ENCODE data around the gene RABGAP1L.

The RABGAP1L gene

DNA sequence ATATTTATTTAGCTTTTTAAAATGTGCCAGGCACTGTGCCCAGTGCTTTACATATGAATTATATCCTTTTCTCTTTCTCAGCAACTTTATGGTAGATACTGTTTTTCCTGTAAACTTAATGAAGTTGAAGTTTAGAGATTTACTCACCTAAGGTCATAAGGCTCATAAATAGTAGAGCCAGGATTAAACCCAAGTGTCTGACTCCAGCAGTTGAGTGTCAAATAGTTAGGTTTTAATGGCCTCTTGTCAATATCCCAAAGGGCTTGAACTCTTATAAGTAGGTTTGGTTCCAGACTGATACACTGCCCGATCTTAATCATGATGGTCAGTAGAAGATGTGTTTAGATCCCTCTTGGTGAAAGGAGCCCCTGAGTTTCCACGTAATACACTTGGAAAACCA is 37.8 kb downstream of the RABGAP1L start:
- DNase-seq (ENCODE audit: low read depth in 2 of 2), result no peak

DNA sequence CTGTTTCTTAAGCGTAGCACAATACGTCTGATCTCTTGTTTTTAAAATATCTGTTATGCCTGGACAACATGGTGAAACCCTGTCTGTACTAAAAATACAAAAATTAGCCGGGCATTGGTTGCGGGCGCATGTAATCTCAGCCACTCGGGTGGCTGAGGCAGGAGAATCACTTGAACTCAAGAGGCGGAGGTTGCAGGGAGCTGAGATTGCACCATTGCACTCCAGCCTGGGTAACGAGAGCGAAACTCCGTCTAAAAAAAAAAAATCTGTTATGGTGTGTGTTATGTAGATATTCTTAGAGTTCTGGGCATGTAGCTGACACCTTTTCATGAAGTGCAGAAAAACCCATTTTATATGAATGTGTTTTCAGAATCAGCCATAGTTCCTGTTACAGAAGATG is 38.2 kb downstream of the RABGAP1L start:
- DNase-seq (ENCODE audit: low read depth in 2 of 2), result no peak

DNA sequence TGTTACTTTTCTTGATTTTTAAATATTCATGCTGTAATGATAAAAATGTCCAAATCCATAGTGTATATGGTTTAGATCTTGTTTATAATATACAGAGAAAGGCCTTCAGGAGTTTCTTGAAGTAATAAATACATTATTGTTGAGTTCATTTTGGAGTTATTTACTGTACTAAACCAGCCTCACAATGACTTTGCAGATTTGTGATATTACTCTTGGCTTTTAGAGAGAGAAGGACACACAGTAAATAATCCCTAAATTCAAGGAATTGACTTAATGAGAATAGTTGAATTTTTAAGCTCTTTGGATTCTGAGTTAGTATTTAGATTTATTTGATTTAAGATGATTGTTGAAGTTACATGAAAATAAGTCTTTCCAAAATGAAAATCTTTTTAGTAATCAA is 38.9 kb downstream of the RABGAP1L start:
- DNase-seq (ENCODE audit: low read depth in 2 of 2), result no peak

DNA sequence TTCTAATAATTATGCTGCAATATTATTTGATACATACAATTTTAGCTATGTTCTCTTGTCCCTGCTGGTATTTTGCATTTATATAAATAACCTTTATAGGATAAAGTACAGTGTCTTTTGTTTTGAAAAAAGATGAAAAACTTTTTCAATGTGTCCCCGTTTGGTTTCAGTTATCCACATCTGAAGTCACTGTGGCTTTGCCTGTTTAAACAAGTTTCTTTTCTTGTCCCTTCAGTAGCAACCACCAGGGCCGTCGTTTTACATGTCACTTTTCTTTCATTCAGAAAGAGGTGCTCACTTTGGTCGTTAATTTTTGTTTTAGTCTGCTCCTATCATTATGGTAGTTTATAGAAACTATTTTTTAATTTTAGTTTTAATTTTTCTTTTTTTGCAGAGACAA is 41.4 kb downstream of the RABGAP1L start:
- no peak for DNase-seq (ENCODE audit: low read depth in 2 of 2)

DNA sequence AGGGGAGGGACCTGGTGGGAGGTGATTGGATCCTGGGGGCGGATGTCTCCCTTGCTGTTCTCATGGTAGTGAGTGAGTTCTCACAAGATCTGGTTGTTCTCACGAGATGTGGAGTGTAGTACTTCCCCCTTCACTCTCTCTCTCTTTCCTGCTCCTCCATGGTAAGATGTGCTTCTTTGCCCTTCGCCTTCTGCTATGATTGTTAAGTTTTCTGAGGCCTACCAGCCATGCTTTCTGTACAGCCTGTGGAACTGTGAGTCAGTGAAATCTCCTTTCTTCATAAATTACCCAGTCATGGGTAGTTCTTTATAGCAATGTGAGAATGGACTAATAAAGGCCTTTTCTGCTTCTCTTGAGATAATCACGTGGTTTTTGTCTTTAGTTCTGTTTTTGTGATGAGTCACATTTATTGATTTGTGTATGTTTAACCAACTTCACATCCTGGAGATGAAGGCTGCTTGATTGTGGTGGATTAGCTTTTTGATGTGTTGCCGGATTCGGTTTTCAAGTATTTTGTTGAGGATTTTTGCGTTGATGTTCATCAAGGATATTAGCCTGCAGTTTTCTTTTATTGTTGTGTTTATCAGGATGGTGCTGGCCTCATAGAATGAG is 45.5 kb downstream of the RABGAP1L start:
- DNase-seq (ENCODE audit: low read depth in 2 of 2), result no peak

DNA sequence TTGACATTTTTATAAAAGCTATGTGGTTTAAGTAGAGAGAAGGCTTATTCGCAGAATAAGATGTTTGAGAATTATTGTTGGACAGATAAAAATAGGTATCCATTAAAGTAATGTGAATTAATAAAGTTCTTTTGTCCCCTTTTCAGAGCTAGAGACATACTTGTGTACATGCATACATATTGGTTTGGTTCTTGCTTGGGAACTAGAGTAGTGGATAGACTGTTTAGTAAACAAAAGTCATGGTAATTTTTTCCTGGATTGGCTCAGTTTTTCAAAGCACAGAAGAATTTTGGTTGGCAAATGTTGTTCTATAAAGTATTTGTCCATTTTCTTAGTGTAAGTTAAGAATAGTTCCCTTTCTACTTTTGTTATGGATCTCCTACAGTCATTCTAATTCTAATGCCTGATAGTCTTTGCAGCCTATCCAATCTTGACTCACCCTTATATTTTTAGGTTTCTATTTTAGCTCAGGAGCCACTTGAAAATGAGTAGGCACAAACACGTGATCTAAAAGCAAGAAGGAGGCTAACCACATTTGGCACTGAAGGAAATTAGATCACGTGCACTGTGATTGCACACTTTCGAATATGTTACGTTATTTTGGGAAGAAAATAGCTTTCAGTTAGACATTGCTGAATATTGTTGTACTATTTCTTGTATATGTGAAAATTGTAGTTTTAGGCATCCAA is 47.0 kb downstream of the RABGAP1L start:
- no peak for DNase-seq (ENCODE audit: low read depth in 2 of 2)

DNA sequence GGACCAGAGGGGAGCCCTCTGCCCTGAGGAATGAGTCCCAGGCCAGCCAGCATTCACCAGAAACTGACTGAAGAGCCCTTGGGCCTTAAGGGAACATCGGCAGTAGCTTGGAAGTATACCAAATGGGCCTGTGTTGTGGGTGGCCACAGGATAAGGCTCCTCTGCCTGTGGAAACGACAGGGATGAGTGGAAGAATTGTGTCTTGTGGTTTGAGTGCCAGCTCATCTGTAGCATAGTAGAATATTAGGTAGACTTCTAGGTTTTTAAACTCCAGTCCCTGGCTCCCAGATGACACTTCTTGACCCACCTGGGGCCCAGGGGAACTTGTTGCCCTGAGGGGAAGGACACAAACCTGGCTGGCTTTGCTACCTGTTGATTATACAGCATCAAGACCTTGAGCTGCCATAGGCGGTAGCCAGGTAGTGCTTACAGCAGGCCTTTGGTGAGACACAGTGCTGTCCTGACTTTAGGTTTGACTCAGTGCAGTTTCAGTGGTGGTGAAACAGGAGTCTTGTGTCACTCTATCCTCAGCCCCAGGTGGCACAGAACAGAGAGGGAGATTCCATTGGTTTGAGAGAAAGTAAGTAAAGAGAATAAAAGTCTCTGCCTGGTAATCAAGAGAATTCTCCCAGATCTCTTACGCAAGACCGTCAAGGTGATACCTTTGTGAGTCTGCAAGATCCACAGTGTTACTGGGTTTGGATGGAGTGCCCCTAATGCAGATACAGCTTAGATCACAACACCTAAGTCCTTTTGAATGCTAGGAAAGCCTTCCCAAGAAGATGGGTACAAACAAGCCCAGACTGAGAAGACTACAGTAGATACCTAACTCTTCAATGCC is 50.2 kb downstream of the RABGAP1L start:
- DNase-seq (ENCODE audit: low read depth in 2 of 2), result no peak

DNA sequence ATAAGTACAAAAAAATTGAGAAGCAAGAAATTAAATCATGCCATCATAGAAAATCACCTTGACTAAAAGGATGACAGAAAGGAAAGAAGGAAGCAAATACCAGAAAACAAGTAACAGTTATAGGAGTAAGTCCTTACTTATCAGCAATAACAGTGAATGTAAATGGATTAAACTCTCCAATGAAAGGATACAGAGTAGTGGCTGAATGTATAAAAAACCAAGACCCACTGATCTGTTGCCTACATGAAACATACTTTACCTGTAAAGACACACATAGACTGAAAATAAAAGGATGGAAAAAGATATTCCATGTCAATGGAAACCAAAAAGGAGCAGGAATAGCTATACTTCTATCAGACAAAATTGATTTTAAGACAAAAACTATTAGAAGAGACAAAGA is 52.2 kb downstream of the RABGAP1L start:
- no peak for DNase-seq (ENCODE audit: low read depth in 2 of 2)

DNA sequence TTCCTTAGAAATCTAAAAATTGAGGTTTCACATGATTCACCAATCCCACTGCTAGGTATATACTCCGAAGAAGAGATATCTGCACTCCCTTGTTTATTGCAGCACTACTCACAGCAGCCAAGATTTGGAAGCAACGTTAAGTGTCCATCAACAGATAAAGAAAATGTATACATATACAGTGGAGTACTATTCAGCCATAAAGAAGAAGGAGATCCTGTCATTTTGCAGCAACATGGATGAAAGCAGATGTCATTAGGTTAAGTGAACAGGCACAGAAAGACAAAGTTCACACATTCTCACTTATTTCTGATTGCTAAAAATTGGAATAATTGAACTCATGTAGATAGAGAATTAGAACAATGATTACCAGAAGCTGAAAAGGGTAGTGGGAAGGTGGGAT is 56.4 kb downstream of the RABGAP1L start:
- DNase-seq (ENCODE audit: low read depth in 2 of 2), result no peak

DNA sequence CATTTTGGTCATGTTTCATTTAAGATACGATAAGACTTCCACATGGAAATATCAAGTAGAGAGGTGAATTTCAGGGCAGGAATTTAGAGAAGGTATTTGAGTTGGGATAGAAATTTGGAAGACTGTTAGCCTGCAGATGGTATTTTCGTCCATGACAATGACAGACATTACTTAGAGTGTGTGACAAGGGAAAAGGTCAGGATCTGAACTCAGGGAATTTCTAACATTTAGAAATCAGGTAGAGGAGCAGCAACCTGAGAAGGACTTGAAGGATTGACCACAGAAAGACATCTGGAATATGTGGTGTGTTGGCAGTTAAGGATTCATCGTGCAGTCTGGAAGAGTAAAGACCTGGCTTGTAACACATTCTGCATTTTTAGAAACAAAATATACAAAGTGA is 57.9 kb downstream of the RABGAP1L start:
- DNase-seq (ENCODE audit: low read depth in 2 of 2), result no peak

DNA sequence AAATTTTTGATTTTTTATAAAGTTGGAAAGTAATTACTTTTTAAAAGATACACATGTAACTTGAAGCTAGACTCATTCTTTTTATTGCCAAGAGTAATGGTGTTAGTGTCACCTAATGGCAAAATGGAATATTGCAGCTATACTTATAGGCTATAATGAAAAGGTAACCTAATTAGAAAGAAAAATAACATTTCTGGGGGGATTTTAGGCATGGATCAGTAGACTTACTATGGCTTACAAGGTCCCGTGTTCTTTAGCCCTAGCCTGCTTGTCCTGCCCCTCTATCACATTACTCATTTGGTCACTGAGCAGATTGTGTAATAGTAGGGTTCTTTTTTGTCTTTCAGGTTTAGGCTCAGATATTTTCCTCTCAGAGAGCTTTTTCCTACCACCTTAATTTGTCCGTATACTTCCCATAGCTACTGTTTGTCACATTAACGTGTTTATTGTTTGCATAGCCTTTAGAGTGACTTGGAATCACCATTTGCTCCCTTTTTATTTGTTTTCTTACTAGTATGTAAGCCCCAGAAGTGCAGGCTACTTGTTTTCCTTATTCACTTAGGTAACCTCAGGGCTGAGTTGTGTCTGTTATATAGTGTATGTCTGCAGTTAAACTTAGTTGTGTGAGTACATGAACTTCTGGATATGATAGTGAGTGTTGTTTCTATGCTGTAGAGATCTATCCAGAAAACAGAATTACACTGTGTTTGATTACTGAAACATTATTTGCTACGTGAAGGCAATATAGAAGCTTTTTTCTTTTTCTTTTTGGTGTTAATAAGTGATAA is 58.7 kb downstream of the RABGAP1L start:
- no peak for DNase-seq (ENCODE audit: low read depth in 2 of 2)

DNA sequence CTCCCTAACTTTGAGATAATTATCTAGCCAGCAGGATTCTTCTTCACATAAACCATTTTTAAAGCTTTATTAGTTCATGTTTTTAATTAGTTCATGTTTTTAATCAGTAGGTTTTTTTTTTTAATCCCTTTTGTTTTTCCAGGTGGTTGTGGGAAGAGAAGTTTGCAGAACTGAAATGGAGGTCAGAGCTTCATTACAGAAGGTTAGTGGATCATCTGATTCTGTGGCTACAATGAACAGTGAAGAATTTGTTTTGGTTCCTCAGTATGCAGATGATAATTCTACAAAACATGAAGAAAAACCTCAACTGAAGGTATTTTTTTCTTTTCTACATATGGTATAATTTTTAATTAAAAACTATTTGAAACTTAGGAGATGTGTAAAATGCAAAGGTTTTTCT is 59.7 kb downstream of the RABGAP1L start:
- DNase-seq (ENCODE audit: low read depth in 2 of 2), result no peak

DNA sequence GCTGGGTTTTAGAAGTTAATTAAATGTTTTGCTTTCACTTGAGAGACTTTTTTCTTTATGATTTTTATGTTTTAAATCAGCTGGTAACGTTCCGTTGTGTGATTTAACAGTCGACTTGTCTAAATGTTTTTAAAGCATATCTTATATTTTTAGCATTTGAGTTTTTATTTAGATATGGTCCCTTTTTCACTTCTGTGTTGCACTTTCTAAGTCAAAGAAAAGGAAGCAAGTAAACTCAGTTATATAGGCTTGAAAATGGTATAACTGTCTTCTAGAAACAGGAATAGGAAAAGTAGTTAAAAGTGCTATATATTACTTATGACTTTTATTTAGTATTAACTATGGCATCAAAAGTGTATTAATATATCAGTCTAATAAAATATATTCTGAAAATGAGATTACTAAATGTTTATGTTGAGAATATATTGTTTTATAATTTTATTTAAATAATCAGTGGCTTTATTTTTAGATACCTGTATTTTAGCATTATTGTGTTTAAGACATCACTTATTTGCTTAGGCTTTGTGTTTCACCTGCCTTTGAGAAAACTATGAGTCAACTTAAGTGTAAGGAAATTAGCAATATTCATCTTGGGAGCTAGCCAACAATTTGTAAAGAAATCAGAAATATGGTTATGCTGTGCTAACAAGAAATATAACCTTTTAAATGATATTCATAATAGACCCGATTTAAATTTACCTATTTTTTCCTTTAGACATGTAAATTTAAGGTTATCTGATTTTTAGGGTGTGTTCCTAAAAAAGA is 60.5 kb downstream of the RABGAP1L start:
- no peak for DNase-seq (ENCODE audit: low read depth in 2 of 2)

DNA sequence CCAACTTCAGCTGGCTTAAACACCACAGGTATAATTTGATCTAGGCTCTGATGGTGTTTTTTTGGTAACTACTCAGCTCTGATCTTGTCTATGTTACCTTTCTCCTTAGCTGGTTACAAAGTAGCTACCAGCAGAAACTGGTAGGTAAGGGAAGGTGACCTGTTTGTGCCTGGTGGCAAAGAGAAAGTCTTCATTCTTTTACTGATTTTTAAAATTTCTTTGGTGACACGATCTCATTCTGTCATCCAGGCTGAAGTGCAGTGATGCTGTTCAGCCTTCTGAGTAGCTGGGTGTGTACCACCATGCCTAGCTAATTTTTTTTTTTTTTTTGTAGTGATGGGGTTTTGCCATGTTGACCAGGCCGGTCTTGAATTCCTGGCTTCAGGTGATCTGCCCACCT is 62.4 kb downstream of the RABGAP1L start:
- no peak for DNase-seq (ENCODE audit: low read depth in 2 of 2)

DNA sequence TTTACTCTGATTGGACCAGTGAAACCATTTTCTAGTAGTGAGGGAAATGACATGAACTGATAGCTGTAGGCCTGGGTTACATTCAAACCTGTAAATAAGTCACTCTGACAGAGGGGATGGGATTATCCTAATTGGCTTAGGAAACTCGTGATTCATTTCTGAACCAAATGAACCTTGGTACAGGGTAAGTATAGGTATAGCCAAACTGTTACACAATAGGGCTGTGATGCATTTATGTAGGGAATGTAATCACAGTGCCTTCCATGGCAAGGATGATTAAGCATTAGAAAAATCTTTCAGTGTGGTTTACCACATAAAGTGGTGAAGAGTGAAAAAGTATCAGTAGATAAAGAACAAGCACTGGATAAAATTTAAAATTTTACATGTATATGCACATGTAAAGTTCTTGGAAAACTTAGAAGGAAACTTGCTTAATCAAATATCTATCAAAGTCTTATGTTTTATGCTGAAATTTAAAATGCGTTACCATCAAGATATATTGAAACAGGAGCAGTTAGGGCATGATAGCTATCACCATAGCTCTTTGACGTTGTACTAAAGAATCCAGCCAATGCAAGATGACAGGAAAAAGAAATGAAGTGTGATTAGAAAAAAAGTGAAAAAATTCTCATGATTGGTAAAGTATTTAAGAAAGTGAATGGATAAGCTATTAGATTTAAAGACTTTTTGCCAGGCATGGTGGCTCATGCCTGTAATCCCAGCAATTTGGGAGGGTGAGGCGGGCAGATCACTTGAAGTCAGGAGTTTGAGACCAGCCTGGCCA is 63.0 kb downstream of the RABGAP1L start:
- DNase-seq (ENCODE audit: low read depth in 2 of 2), result no peak

DNA sequence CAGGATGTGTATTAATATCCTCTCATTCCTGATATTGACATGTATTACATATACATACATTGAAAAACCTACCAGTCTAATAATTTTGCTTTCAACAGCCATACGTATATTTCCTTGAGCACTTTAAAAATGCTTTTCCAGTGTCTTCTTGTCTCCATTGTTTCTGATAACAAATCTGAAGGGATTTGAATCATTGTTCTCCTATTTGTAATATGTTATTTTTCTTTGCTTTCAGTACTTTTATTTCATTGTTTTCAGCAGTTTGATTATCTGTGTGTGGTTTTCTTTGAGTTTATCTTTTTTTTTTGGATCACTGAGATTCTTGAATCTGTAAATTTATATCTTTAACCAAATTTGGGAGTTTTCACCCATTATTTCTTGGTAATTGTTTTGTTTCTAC is 65.3 kb downstream of the RABGAP1L start:
- DNase-seq (ENCODE audit: low read depth in 2 of 2), result no peak

DNA sequence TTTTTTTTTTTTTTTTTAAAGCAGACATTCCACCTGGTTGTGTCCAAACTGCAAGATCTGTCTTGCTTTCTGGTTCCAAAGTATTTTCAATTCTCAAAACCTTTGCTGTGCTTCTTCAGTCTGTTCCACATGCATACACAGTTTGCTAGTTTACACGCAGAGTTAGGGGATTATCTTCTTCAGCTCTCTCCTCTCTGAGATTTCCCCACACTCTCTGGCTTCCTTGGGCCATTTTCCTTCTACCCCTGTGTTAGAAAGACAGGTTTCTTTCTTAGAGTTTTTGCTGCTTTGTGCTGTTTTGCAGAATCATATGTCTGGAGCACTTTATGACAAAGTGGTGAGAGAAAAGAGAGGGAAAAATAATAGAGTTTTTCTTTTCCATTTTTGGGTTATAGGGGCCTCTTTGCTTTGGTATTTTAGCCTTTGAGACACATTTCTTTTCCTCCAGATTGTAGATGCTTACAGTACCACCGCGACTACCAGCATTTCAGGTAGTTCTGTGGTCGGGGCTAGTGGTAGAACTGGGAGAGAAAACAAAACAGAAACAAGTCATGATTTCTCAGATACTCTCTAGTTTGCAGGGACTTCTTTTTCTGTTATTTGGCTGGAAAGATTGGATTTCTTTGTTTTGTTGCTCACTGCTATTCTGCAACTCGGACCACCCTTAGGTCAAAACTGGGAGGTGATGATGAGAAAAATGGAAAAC is 66.3 kb downstream of the RABGAP1L start:
- DNase-seq (ENCODE audit: low read depth in 2 of 2), result no peak

DNA sequence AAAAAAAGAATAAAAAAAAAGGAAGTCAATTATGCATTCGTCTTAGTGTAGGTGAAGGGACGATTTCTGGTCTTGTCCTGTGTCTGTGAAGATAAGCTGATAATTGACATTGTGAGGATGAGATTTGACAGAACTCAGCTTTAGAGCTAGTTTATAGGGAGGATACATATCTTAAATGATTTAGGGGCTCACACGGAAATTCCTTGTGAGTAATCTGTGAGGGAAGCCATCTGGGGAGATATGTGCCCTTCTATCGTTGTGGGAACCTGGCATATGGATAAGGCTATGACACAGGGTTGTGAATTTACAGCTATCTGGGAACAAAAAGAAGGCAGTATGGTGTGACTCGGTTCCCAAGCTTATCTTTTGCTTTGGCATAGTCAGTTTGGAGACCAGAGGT is 71.1 kb downstream of the RABGAP1L start:
- DNase-seq (ENCODE audit: low read depth in 2 of 2), result no peak

DNA sequence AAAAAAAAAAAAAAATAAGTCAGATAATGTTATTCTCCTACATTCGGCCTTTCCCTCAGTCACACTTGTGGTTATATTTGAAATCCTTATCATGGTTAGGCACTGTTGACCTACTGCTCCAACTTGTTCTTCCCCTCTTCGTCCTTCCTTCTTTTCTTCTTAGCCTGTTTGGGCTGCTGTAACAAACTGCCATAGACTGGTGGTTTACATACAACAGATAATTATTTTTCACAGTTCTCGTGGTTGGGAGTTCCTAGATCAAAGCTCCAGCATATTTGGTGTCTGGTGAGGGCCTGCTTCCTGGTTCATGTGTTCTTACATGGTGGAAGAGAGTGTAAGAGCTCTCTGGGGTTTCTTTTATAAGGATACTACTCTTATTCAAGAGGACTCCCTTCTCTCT is 73.4 kb downstream of the RABGAP1L start:
- DNase-seq (ENCODE audit: low read depth in 2 of 2), result no peak
